Measurements from ENCODE around the gene EMC6.
"Not testable (repeated sequence)": the region's sequence is repeated elsewhere in the genome, so short reads cannot be mapped to it uniquely, and the experiment has no call there.

Gene EMC6

DNA sequence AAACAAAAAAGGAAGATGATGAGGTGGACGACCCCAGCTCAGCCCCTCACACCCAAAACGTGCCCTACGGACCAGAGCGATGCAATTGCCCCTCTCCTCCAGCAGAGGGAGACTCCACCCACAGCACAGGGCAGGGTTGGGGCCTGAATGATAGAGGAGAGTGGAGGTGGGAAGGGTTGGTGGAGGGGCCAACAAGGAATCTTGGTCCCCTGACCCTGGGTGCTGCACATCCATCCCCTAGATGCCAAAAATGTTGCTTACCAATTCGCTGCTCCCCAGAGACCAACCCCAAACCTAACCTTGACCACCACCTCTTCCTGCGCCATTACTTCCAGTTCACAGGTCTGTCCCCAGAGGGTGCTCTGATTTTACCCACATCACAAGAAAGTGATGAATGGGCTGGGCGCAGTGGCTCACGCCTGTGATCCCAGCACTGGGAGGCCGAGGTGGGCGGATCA is 14.5 kb downstream of the EMC6 start:
- DNase-seq = no peak

DNA sequence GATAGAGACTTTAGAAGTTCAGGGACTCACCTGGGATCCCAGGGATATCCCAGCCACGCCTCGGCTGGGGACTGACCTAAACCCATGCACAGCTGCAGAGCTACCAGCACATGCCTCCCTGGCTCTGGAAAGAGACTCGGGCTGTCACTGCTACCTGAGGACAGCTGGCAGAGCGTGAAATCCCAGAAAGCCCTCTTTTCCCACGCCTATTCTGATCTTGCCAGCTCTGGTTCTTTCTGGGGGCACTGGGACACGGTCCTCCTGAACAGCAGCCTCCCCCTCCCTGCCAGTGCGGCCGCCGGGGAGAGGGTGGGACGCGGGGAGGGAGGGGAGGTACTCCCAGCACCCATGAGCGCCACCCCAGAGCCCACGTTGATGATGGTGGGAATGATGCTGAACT is 16.6 kb downstream of the EMC6 start:
- DNase-seq = no peak

DNA sequence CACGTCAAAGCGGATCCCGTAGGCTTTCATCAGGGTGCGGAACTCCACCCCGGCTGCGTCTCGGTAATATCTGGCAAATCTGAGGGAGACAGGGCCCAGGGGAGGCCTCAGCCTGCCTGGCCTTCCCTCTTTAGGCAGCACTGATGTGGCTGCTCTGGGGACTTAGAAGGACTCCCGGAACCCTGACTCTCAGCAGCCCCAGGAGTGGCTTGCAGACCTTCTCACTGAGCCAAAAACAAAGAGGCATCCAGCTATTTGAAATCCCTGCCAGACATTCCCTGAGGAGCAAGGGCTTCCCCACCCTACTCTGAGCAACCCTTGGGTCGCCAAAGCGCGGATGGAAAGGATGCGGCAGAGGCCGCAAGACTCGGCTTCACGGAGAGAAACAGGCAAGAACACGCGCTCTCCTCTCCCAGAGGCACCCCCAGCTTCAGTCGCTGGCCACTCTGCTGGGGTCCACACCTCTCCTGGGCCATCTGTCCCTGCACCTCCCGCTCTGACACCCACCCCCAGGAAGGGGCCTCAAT is 19.5 kb downstream of the EMC6 start:
- no peak for DNase-seq

DNA sequence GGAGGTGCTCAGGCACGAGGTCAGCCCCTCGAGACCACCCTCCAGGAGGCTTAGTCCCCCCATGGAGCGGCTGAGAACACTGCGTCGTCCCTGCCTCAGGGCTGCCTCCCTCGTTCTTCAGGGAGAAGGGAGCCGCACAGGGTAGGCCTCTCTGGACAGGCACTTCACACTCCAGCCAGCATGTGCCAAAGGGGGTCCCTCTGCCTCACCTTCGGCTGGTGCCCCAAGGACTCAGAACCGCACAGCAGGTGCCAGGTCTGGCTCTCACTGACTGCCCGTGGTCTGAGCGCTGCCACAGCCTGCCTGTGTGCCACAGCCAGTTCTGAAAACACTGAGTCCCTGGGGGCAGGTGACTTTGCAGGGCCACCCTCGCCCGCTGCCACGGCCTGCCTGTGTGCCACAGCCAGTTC is 20.2 kb downstream of the EMC6 start:
- DNase-seq = no peak

DNA sequence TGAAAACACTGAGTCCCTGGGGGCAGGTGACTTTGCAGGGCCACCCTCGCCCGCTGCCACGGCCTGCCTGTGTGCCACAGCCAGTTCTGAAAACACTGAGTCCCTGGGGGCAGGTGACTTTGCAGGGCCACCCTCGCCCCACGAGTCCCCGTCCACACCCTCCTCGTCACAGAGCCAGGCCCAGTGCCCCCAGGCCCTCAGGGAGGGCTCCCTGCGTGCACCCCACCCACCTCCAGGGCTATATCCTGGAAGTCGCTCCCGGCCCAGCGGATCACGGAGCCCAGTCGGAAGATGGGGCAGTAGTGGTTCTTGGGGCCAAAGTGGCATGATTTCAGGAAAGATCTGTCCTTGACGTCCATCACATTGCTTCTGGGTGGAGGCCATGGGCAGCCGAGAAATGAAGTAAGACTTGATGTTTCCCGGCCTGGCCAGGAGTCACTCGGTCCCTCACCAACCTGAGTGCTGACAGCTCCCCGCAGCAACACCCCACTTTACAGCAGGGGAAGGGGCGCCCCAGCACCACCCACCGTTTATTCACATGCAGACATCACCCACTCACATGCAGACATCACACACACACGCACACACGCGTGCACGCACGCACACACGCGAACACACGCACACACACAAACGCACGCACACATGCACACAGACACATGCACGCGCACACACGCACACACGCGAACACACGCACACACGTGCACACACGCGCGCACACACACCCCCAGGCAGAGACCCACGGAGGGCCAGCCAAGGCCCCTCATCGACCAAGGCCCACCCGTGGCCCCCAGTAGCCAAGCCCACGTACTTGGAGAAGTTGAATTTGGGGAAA is 20.9 kb downstream of the EMC6 start:
- DNase-seq = no peak

DNA sequence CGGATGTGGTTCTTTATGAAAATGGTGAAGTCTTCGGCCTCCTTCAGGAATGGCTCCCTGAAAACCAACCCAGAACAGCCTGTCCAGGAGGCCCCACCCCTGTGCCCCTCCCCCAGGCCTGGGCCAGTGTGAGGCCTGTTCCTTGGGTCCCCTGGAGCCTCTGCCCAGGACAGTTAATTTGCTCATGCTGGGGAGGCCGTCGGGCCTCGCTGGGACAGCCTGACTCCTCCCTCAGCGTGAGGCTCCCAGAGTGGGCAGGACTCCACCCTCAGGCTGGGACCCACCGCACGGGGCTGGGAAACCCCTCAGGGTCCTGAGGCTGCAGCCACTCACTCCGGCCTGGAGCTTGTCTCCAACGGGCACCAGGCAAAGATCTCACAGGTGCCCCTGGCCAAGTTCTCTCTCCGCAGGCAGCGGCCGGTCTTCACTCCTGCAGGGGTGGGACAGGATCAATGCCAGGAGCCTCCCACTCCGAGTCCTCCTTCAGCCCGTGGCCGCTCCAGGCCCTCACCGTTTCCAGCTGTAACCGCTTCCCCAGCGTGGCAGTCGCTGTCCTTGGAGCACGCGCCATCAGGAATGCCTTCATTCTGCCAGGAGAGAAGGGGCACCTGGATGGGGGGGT is 21.6 kb downstream of the EMC6 start:
- DNase-seq = no peak

DNA sequence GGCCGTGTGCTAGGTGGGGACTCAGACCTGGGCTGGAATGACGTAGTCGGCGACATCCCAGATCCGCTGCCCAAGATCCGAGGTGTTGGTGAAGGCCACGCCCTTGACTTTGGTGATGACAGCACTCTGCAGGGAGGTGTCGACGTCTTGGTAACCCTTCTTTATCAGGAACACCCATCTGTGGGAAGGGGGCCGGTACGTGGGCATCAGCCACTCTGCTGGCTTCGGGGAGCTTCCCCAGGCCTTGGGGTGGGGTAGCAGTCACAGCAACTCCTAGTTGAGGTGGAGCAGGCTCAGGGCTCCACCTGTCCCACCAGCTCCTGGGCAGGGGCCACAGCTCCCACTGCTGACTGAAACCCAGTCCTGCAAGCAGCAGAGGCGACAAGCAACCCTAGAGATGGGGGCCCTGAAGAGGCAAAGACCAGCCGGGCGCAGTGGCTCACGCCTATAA is 23.0 kb downstream of the EMC6 start:
- no peak for DNase-seq

DNA sequence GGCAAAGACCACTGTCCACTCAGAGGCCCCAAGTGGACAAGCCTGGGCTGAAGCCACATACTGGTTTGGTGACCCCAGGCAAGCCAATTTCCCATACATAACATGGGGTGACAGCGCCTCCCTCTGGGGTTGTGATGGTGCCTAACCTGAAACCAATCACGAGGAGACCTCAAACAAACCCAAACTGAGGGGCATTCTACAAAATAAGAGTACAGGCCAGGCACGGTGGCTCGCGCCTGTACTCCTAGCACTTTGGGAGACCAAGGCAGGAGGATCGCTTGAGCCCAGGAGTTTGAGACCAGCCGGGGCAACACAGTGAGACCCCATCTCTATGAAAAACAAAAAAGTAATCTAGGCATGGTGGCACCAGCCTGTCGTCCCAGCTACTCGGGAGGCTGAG is 23.7 kb downstream of the EMC6 start:
- no peak for DNase-seq

DNA sequence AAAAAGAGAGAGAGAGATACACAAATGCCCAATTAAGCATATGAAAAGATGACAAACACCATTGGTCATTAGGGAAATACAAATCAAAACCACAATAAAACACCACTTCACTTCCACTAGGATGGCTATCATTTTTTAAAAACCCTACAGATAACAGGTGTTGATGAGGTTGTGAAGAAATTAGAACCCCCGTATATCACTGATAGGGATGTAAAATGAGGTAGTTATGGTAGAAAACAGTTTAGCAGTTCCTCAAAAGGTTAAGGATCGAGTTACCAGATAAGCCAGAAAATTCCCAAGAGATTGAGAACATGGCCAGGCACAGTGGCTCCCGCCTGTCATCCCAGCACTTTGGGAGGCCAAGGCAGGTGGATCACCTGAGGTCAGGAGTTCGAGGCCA is 24.5 kb downstream of the EMC6 start:
- DNase-seq = no peak

DNA sequence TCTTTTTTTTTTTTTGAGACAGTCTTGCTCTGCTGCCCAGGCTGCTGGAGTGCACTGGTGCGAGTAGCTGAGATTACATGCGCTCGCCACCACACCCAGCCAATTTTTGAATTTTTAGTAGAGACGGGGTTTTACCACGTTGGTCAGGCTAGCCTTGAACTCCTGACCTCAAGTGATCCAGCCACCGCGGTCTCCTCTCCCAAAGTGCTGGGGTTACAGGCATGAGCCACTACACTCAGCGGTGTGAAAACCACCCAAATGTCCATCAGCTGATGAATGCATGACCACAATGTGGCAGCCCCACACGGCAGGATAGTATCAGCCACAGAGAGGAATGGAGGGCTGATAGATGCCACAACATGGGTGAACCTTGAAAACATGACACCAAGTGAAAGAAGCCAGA is 25.2 kb downstream of the EMC6 start:
- no peak for DNase-seq

DNA sequence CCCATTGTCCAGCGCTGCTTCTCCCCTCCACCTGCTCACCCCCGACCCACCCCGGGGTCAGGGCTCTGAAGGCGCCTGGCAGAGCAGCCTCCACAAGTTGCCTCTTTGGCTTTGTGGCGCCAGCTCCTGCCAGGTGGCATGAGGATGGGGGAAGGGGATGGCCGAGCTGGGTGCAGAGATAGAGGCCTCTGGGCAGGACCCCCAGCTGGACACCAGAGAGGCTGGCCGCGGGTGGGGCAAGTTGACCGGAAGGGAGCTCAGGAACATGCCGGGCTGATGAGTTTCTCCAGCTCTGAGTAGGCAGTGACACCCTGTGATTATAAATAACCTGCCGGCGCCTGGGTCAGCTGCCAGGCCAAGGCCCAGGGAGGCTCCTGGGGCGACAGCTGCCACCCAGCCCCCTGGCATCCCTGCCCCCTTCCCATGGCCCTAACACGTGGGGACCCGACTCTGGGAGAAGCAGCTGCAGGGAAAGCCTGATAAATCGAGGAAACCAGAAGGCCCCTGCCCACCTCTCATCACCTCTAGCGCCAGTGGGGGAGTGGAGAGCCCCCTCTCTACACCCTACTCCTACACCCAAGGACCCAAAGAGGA is 26.6 kb downstream of the EMC6 start:
- DNase-seq = no peak

DNA sequence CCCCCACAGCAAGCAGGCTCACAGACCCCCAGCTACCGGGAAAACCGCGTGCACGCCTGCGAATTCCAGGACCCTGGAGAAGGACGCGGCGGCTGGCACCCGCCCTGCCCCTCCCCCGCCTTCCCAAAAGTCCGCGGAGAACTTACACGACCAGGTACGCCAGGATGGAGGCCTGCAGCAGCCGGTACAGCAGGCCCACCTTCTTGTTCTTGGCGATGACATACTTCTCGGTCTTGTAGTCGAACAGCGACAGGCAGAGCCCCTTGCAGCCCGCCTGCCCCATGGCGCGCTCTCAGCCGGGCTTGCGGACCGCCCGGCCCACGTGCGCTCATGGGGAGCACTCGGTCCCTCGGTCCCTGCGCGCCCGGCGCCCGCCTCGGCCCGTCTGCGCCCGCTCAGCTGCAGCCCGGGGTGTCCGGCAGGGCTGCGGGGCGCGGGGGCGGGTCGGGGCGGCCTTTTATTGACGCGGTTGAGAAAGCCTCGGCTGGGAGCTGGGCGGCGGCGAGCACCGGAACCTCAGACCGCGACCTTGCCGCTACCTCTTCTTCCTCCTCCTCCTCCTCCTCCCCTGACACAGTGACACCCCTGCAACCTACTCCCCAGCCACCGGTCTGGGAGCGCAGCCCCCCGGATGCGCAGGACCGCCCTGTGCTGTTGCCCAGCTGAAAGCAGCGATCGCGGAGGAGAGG is 27.3 kb downstream of the EMC6 start, which contains the start of gene P2RX5:
Gene P2RX5, minus strand, starts transcription at position 433 of the 689 bp plus-strand sequence. Its CDS starts 150 bp downstream, at position 283.
- no peak for DNase-seq

DNA sequence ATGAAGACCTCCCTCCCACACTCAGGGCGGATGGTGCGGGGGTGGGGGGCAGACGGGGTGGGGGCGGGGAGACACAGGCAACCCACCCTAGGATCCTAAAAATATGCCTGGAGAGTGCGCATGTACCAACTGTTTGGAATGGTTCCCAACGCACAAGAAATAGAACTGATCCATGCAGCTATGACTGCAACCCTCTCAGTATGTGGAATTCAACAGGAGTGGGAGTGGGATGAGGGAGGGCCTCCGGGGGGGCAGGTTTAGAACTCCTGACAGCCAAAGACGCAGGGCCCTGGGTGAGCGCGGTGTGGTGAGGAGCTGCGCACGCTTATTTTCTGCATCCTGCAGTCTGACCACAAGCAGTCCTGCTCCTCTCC is 28.5 kb downstream of the EMC6 start:
- no peak for DNase-seq

DNA sequence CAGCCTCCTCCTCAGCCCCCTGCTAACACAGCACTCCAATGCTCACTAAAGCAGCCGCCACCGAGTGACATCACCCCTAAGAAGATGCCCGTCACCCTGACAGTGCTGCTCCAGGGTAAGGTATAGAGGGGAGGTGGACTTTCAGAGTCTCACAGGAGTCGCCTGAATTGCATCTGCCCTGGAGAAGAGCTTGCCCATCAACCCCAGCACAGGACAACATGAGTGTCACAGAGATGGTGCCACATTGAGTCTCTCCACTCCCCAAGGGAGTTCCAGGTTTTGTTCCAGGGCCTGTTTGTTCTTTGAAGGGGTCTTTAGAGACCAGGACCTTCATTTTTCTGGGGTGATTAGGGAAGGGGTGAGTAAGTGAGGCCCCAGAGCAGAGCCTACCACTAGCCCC is 29.5 kb downstream of the EMC6 start:
- no peak for DNase-seq

DNA sequence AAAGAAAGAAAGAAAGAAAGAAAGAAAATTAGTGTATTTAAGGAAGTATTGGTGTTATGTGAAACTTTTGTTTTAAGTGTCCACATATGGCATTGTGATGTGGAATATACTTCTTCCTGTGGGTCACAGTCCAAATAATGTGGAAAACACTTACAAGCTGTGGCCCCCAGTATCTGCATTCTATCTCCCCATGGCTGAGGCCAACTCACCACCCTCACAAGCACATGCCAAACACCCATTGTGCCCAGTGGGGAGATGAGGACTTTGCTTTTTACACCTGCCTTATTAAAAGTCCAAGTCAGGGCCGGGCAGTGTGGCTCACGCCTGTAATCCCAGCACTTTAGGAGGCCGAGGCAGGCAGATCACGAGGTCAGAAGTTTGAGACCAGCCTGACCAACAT is 31.3 kb downstream of the EMC6 start:
- no peak for DNase-seq

DNA sequence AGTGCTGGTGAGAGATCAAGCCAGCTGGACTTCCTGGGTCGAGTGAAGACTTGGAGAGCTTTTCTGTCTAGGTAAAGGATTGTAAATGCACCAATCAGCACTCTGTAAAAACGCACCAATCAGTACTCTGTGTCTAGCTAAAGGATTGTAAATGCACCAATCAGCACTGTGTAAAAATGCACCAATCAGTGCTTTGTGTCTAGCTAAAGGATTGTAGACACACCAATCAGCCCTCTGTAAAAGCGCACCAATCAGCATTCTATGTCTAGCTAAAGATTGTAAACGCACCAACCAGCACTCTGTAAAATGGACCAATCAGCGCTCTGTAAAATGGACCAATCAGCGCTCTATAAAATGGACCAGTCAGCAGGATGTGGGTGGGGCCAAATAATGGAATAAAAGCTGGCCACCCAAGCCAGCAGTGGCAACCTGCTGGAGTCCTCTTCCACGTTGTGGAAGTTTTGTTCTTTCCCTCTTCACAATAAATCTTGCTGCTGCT is 33.5 kb downstream of the EMC6 start:
- not testable (repeated sequence) for DNase-seq

DNA sequence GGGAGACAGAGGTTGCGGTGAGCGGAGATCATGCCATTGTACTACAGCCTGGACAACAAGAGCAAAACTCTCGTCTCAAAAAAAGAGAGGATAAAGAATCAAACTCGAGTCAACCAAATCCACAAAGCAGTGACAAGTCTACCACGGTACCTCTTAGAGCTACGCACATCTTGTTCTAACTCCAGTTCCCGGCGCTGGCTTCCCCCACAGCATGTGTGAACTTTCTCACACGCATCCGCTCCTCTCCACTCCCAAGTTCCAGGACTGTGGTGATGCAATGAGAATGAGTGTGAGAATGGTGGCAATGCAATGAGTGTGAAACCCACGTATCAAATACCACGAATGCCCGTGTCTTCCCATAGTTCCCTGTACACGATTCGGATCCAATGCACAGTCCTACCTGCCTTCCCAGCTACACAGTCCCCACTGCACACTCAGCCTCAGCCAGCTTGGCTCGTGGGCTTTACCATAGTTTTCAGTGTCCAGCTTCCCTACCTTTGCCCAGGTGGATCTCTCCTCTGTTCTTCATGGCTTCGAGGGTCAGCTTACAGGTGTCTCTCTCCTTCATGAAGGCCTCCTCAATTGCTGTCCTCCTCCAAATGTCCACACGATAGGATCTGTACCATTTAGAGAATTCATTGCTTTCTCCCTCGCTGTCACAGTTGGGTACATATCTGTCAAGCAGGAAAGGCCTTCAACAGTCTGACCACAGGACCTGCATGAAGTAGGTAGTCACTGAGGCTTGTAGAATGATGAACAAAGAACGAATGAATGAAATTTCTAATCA is 36.5 kb downstream of the EMC6 start:
- DNase-seq = no peak

DNA sequence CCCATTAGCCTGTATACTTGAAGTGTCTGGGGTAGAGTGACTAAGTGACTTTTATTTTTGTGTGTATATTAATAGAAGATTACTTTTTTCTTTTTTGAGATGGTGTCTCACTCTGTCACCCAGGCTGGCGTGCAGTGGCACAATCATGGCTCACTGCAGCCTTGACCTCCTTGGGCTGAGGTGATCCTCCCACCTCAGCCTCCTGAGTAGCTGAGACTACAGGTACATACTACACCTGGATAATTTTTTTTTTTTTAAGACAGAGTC is 37.0 kb downstream of the EMC6 start:
- not testable (repeated sequence) for DNase-seq

DNA sequence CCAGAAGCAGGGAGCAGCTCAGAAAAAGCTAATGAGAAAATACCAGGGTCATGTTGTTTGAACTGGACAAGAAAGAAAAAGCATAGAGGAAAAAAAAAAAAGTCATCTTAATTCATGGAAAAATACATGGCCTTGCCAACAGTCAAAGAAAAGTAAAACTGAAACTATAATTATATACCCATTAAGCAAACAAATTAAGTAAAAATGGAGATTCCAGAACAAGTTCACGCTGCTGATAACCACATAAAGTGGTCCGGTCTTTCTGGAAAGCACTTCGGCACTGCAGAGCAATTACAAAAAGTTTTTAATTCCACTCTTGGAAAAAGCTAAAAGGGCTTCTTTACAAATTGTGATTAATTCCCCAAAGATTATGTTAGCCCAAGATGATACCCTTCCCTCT is 39.8 kb downstream of the EMC6 start:
- DNase-seq = no peak

DNA sequence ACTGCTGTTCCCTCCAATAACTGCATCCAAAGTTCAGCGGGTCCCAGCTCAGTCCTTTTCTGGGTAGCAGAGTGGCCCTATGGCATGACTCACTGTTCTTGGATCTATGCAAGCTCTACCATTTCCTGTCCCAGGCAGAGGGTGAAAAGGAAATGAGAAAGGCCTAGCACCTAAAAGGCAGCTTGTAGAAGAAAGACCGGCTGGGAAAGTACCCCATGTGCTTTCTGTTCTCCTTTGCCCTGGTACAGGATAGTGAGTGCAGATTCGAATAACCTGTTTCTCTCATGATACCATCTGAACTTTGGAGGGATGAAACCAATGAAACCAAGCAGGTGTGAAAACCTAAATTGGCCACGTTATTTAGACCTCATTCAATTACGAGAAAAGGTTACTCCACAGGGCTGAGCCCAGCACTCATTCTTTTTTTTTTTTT is 42.4 kb downstream of the EMC6 start:
- DNase-seq = no peak

DNA sequence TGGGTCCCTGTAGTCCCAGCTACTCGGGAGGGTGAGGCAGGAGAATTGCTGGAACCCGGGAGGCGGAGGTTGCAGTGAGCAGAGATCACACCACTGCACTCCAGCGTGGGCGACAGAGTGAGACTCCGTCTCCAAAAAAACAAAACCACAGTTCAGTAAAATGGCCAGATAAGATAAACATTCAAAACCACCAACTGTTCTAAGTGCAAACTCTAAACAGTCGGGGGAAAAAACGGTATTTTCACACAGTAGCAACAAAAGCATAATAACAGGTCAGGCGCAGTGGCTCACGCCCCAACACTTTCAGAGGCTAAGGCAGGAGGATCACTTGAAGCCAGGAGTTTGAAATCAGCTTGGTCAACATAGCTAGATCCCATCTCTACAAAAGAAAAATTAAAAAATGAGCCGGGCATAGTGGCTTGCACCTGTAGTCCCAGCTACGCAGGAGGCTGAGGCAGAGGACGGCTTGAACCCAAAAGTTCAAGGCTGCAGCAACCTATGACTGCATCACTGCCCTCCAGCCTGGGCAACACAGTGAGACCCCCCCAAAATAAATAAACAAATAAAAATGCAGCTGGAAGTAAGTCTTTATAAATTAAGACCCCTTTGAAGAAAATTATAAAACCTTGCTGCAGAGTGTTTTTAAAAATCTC is 44.3 kb downstream of the EMC6 start:
- DNase-seq = no peak

DNA sequence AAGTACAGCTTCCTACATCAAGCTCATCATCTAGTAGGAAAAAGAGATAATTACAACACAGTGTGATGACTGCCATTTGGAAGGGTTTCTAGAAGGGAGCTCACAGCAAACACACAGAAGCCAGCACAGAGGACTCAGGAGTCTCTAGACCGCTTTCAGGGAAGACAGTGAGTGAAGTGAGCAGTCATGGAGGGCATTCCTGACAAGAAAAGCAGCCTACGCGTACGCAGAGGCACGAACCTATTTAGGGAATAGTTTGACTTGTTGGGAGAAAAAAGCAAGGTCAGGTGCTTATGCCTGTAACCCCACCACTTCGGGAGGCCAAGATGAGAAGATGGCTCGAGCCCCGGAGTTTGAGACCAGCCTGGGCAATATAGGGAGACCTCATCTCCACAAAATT is 46.7 kb downstream of the EMC6 start:
- no peak for DNase-seq
